K562 (cell line): ENCODE measurements around the gene LRP1. TPM values are rescaled to one million over a fixed set of nuclear protein-coding genes. Genes with fewer than 3 reads are reported as not detected.

Source experiments
- ARHGAP35 ChIP-seq: fragments of 450-650 bp; IDR thresholded peaks from 2 replicates; pipeline ENCODE4 v1.6.1; 2018; ENCODE audit not compliant: partially characterized antibody
- CXXC5 ChIP-seq: fragments of 250-450 bp; sonication (Bioruptor Pico); IDR thresholded peaks from 2 replicates; pipeline ENCODE4 v1.8.0; 2022; ENCODE audit warnings: inconsistent platforms, mild to moderate bottlenecking, moderate library complexity
- FOXA1 ChIP-seq: fragments of 450-650 bp; IDR thresholded peaks from 2 replicates; pipeline ENCODE4 v1.6.1; 2016; ENCODE audit warnings: mild to moderate bottlenecking, borderline replicate concordance
- FOXP1 ChIP-seq: sonication (generic); formaldehyde crosslinking; IDR thresholded peaks from 2 replicates; pipeline ENCODE4 v1.8.0; 2022; ENCODE audit warnings: mild to moderate bottlenecking, missing genetic modification reagents
- GABPB1 ChIP-seq: sonication (generic); formaldehyde crosslinking; IDR thresholded peaks from 2 replicates; pipeline ENCODE4 v1.8.0; 2022; ENCODE audit warnings: mild to moderate bottlenecking, missing genetic modification reagents
- HDAC2 ChIP-seq: fragments of 450-650 bp; IDR thresholded peaks from 2 replicates; pipeline ENCODE4 v1.6.1; 2016; ENCODE audit warnings: mild to moderate bottlenecking
- RNF2 ChIP-seq: sonication (generic); IDR thresholded peaks from 2 replicates; pipeline ENCODE4 v1.6.1; 2016
- RUNX1 ChIP-seq: sonication (generic); IDR thresholded peaks from 2 replicates; pipeline ENCODE4 v1.6.1; 2016; ENCODE audit warnings: antibody characterized with exemption, low read depth
- TAF7 ChIP-seq: fragments of 450-650 bp; IDR thresholded peaks from 2 replicates; pipeline ENCODE4 v1.6.1; 2016; ENCODE audit warnings: missing genetic modification characterization, missing compliant biosample characterization
- TEAD2 ChIP-seq: fragments of 450-650 bp; IDR thresholded peaks from 2 replicates; pipeline ENCODE4 v1.6.1; 2016; ENCODE audit warnings: missing genetic modification characterization, control low read depth, missing compliant biosample characterization
- polyA plus RNA-seq, 8 experiments: library from polyadenylated mRNA; depleted of rRNA in 4 of 8; stranded (reverse) in 5 of 8; unstranded in 3 of 8; fragments of >200 nt; fragmentation: Nextera tagmentation in 2 of 8; fragmentation: Illumina TruSeq in 1 of 8; extraction: Ambion mirVana in 2 of 8; extraction: Trizol in 1 of 8; gene quantifications; 2 replicates each; pipeline versions ENCODE4 v1.2.1 to v1.2.3, GENCODE V29; 2011 to 2014; ENCODE audit warnings: inconsistent platforms in 1 of 8, missing spikeins in 1 of 8
- total RNA-seq, 7 experiments: library from RNA; depleted of rRNA in 6 of 7; stranded (reverse); fragments of >200 nt in 6 of 7; fragmentation: Illumina TruSeq in 2 of 7; extraction: Trizol in 2 of 7; gene quantifications; 2 replicates each; pipeline versions ENCODE4 v1.2.1 to v1.2.3, GENCODE V29; 2011 to 2021; ENCODE audit warnings: low replicate concordance in 1 of 7
- TF ChIP-seq, protein P1 (sequence below): sonication (generic); formaldehyde crosslinking; IDR thresholded peaks from 2 replicates; pipeline ENCODE4 v1.8.0; 2023; ENCODE audit warnings: mild to moderate bottlenecking, missing genetic modification reagents
- TF ChIP-seq, protein P2 (sequence below): sonication (generic); formaldehyde crosslinking; IDR thresholded peaks from 2 replicates; pipeline ENCODE4 v1.8.1; 2023; ENCODE audit warnings: mild to moderate bottlenecking, missing genetic modification reagents
- TF ChIP-seq, protein P3 (sequence below): fragments of 250-450 bp; sonication (Bioruptor Pico); IDR thresholded peaks from 2 replicates; pipeline ENCODE4 v1.9.0; 2021; ENCODE audit warnings: mild to moderate bottlenecking, inconsistent platforms
- TF ChIP-seq, protein P4 (sequence below): fragments of 450-650 bp; IDR thresholded peaks from 2 replicates; pipeline ENCODE4 v1.6.1; 2016; ENCODE audit warnings: borderline replicate concordance

LRP1 gene
- total and polyA plus RNA-seq, 9 of the 15 experiments (the other 6 are each of a cell fraction or from before 2014, with no cell fraction given) = 0.04 to 0.64 (median 0.19) TPM; not detected in 2

DNA sequence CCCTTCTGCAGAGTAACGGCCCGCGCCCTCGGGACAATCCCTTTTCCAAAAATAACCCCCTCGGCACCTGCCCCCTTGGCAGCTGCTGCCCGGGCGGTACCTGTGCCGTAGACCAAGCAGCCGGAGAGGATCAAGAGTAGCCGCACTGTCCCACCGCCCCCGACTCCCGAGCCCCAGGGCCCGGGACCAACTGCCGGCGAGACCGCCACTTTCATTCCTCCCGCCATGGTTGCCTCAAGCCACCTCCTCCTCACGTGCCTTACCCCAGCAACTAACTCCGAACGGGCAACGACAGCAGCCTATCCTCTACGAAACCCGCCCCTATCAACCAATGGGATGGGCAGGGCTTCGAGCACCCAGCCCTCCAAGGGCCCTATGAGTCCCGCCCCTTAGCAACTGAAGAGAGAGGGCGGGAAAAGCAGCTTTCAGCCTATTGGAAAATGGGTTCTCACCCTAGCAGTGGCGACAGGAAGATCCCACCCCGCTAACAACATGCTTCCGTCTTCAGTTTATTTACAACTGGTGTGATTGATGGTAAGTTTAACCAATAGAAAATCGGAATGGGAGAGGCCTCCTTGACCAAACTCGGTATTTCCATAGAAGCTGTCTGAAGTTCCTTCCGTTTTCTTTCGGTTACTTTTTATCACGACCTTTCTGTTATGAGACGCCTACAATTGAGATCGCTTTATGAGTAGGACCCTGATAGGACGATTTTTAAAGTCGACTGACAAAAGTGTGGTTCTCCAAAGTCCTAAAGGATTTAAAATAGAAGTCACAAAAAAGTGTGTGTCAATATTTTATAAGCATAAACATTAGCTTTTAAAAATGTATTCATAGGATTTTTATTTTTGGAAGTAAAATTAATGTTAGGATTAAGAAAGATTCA, 49.5 kb upstream of the LRP1 start, which contains the start of gene NEMP1 (continued):
- TF ChIP-seq, protein P1, sequence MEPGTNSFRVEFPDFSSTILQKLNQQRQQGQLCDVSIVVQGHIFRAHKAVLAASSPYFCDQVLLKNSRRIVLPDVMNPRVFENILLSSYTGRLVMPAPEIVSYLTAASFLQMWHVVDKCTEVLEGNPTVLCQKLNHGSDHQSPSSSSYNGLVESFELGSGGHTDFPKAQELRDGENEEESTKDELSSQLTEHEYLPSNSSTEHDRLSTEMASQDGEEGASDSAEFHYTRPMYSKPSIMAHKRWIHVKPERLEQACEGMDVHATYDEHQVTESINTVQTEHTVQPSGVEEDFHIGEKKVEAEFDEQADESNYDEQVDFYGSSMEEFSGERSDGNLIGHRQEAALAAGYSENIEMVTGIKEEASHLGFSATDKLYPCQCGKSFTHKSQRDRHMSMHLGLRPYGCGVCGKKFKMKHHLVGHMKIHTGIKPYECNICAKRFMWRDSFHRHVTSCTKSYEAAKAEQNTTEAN (CRISPR knock-in tag) = no peak
- TF ChIP-seq TAF7 (tag) (peak; percentile 74), GABPB1 (peak; percentile 79), TEAD2 (tag) (no peak), HDAC2 (peak; percentile 51; the same call in 1 of the 2 replicates), FOXP1 (CRISPR knock-in tag) (peak; percentile 23; the same call in 1 of the 2 replicates), FOXA1 (no peak), CXXC5 (peak; percentile 70), RNF2 (peak; percentile 59; the same call in 1 of the 2 replicates), RUNX1 (no peak), ARHGAP35 (no peak)
- TF ChIP-seq, protein P2, sequence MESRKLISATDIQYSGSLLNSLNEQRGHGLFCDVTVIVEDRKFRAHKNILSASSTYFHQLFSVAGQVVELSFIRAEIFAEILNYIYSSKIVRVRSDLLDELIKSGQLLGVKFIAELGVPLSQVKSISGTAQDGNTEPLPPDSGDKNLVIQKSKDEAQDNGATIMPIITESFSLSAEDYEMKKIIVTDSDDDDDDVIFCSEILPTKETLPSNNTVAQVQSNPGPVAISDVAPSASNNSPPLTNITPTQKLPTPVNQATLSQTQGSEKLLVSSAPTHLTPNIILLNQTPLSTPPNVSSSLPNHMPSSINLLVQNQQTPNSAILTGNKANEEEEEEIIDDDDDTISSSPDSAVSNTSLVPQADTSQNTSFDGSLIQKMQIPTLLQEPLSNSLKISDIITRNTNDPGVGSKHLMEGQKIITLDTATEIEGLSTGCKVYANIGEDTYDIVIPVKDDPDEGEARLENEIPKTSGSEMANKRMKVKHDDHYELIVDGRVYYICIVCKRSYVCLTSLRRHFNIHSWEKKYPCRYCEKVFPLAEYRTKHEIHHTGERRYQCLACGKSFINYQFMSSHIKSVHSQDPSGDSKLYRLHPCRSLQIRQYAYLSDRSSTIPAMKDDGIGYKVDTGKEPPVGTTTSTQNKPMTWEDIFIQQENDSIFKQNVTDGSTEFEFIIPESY (CRISPR knock-in tag) = no peak
- TF ChIP-seq, protein P3, sequence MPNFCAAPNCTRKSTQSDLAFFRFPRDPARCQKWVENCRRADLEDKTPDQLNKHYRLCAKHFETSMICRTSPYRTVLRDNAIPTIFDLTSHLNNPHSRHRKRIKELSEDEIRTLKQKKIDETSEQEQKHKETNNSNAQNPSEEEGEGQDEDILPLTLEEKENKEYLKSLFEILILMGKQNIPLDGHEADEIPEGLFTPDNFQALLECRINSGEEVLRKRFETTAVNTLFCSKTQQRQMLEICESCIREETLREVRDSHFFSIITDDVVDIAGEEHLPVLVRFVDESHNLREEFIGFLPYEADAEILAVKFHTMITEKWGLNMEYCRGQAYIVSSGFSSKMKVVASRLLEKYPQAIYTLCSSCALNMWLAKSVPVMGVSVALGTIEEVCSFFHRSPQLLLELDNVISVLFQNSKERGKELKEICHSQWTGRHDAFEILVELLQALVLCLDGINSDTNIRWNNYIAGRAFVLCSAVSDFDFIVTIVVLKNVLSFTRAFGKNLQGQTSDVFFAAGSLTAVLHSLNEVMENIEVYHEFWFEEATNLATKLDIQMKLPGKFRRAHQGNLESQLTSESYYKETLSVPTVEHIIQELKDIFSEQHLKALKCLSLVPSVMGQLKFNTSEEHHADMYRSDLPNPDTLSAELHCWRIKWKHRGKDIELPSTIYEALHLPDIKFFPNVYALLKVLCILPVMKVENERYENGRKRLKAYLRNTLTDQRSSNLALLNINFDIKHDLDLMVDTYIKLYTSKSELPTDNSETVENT = peak; percentile 84
- TF ChIP-seq, protein P4, sequence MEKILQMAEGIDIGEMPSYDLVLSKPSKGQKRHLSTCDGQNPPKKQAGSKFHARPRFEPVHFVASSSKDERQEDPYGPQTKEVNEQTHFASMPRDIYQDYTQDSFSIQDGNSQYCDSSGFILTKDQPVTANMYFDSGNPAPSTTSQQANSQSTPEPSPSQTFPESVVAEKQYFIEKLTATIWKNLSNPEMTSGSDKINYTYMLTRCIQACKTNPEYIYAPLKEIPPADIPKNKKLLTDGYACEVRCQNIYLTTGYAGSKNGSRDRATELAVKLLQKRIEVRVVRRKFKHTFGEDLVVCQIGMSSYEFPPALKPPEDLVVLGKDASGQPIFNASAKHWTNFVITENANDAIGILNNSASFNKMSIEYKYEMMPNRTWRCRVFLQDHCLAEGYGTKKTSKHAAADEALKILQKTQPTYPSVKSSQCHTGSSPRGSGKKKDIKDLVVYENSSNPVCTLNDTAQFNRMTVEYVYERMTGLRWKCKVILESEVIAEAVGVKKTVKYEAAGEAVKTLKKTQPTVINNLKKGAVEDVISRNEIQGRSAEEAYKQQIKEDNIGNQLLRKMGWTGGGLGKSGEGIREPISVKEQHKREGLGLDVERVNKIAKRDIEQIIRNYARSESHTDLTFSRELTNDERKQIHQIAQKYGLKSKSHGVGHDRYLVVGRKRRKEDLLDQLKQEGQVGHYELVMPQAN = peak; percentile 88; the same call in 1 of the 2 replicates
